Amygdala (tissue), 56 donors: ENCODE results near the gene MYO16.
"Not testable (repeated sequence)": the region's sequence is repeated elsewhere in the genome, so short reads cannot be mapped to it uniquely, and the experiment has no call there.

Experiments used
- DNase-seq, 56 donors: peaks; one replicate each; lab custom pipeline; 2025; lab: John Stamatoyannopoulos, UW

Gene MYO16

GRCh38 chr13:108733022-108733560, 103.7 kb downstream of the MYO16 start:
- DNase-seq: no peak

- DNase-seq: no peak
Measured at GRCh38 chr13:108734676-108735075, 105.3 kb downstream of the MYO16 start.

GRCh38 chr13:108741930-108742329, 112.5 kb downstream of the MYO16 start:
- DNase-seq: no peak

- no peak for DNase-seq
Measured at GRCh38 chr13:108742701-108743451, 113.5 kb downstream of the MYO16 start.

- no peak for DNase-seq
Measured at GRCh38 chr13:108743522-108743921, 114.1 kb downstream of the MYO16 start.

GRCh38 chr13:108747843-108748242, 118.4 kb downstream of the MYO16 start:
- no peak for DNase-seq

- DNase-seq: no peak
Measured at GRCh38 chr13:108752276-108752675, 122.9 kb downstream of the MYO16 start.

- DNase-seq: no peak
Measured at GRCh38 chr13:108755083-108755482, 125.7 kb downstream of the MYO16 start.

GRCh38 chr13:108760129-108760528, 130.7 kb downstream of the MYO16 start:
- DNase-seq: no peak

- no peak for DNase-seq
Measured at GRCh38 chr13:108760541-108760940, 131.1 kb downstream of the MYO16 start.

GRCh38 chr13:108768035-108768434, 138.6 kb downstream of the MYO16 start:
- no peak for DNase-seq

GRCh38 chr13:108769213-108770070, 140.0 kb downstream of the MYO16 start:
- DNase-seq: no peak

GRCh38 chr13:108775597-108775996, 146.2 kb downstream of the MYO16 start:
- DNase-seq: no peak

- no peak for DNase-seq
Measured at GRCh38 chr13:108776650-108777049, 147.2 kb downstream of the MYO16 start.

- DNase-seq: no peak
Measured at GRCh38 chr13:108777421-108778420, 148.3 kb downstream of the MYO16 start.

GRCh38 chr13:108779308-108779707, 149.9 kb downstream of the MYO16 start:
- DNase-seq: no peak

- DNase-seq: no peak
Measured at GRCh38 chr13:108780706-108781105, 151.3 kb downstream of the MYO16 start.

GRCh38 chr13:108781312-108781711, 151.9 kb downstream of the MYO16 start:
- no peak for DNase-seq

- not testable (repeated sequence) for DNase-seq
Measured at GRCh38 chr13:108782480-108782879, 153.1 kb downstream of the MYO16 start.

GRCh38 chr13:108785844-108786243, 156.4 kb downstream of the MYO16 start:
- no peak for DNase-seq
